ENCODE data around the gene TPSB2.

GRCh38 chr16:1201444-1201843, 28.5 kb downstream of the TPSB2 start:
- TF ChIP-seq POLR2A (IDR thresholded peaks at IDR 0.05) = no peak
- TF ChIP-seq CTCF (IDR thresholded peaks at IDR 0.05) = no peak
- TF ChIP-seq EP300 (IDR thresholded peaks at IDR 0.05) = no peak
- TF ChIP-seq POLR2AphosphoS5 (IDR thresholded peaks at IDR 0.05) = no peak
